IgD-negative memory B cell (primary cell): ENCODE data around the gene FAM174C. TPM values are rescaled to one million over a fixed set of nuclear protein-coding genes. Genes with fewer than 3 reads are reported as not detected.

Experiments
- H3K27ac Mint-ChIP-seq, 3 donors: one replicate each; pipeline ENCODE4 v1.8.0; 2020 to 2022; ENCODE audit warnings: mild to moderate bottlenecking in 3 of 3, mixed read lengths in 3 of 3, moderate library complexity in 1 of 3
- H3K27me3 Mint-ChIP-seq: one replicate; pipeline ENCODE4 v1.8.0; 2021; ENCODE audit warnings: mixed read lengths
- H3K36me3 Mint-ChIP-seq: one replicate; pipeline ENCODE4 v1.8.0; 2020; ENCODE audit warnings: mild to moderate bottlenecking, mixed read lengths
- H3K4me1 Mint-ChIP-seq, 3 donors: one replicate each; pipeline ENCODE4 v1.8.0; 2020 to 2022; ENCODE audit warnings: mixed read lengths in 3 of 3, mild to moderate bottlenecking in 1 of 3
- H3K4me3 Mint-ChIP-seq, 4 donors: one replicate each; pipeline ENCODE4 v1.8.0; 2020 to 2022; ENCODE audit warnings: mild to moderate bottlenecking in 4 of 4, mixed read lengths in 4 of 4, moderate library complexity in 3 of 4
- H3K9me3 Mint-ChIP-seq, 3 donors: one replicate each; pipeline ENCODE4 v1.8.0; 2020 to 2021; ENCODE audit warnings: mixed read lengths in 3 of 3, mild to moderate bottlenecking in 1 of 3
- polyA plus RNA-seq: library from polyadenylated mRNA; unstranded; fragments of 300-500 nt; fragmentation: Illumina TruSeq; gene quantifications from one replicate; pipeline ENCODE4 v1.2.3, GENCODE V29; 2021

Gene FAM174C
- polyA plus RNA-seq, 1 donor from 2014 or later = 115 TPM

DNA sequence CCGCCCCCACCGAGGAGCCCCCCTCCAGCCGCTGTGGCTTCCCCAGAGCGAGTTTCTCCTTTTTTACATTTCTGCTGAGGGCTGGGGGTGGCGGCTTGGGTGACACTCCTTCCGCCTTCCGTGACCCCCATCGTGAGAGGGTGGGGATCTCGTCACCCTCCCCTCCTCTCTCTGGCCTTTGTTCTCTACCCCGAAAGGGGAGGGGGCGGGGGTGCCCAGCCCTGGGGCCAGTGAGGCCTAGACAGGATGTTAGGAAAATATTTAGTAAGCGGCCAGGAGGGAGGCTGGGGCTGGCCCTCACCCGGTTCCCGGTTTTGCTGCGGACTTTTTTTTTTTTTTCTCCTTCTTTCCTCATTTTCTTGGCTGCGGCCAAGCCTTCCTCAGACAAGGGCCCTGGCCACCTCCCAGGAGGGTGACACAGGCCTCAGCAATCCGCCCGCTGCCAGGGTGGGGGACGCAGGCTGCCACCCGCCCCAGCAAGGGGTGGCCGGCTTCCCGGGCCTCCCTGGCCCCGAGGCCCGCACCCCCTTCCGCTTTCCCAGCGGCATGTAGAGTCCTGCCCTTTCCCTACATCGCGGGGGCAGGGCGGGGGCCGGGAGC, 23.0 kb upstream of the FAM174C start:
- Mint-ChIP-seq H3K27ac (peak overlapping the region; percentile 78 to 99 (median 96)), H3K9me3 (no peaks in the 10 kb centered on the region), H3K4me3 (peak overlapping the region; percentile 86 to 96 (median 94)), H3K27me3 (no peaks in the 10 kb centered on the region), H3K4me1 (peaks cover 4 to 5% (median 4%) of the 10 kb centered on the region in 3 donors), H3K36me3 (peaks cover 1% of the 10 kb centered on the region)

- Mint-ChIP-seq H3K4me3 (peak overlapping the region; percentile 65 to 94 (median 79)), H3K27ac (peak overlapping the region in 2 of 3 donors; percentile 96 to 99), H3K4me1 (peaks cover 9 to 11% (median 9%) of the 10 kb centered on the region in 3 donors), H3K9me3 (no peaks in the 10 kb centered on the region), H3K27me3 (no peaks in the 10 kb centered on the region), H3K36me3 (peaks cover 4% of the 10 kb centered on the region)
Observed at GRCh38 chr19:1252821-1253513, 22.4 kb upstream of the FAM174C start.

GRCh38 chr19:1253514-1254080, 21.7 kb upstream of the FAM174C start:
- peaks cover 4% of the 10 kb centered on the region for H3K36me3 Mint-ChIP-seq
- H3K4me3 Mint-ChIP-seq = peak overlapping the region; percentile 67 to 94 (median 84)
- no peaks in the 10 kb centered on the region for H3K9me3 Mint-ChIP-seq
- H3K27me3 Mint-ChIP-seq = no peaks in the 10 kb centered on the region
- H3K4me1 Mint-ChIP-seq = peaks cover 10 to 18% (median 14%) of the 10 kb centered on the region in 3 donors
- peak overlapping the region in 2 of 3 donors; percentile 96 to 99 for H3K27ac Mint-ChIP-seq

GRCh38 chr19:1254081-1254527, 21.2 kb upstream of the FAM174C start:
- no peaks in the 10 kb centered on the region for H3K27me3 Mint-ChIP-seq
- H3K4me1 Mint-ChIP-seq = peaks cover 12 to 23% (median 16%) of the 10 kb centered on the region in 3 donors
- H3K4me3 Mint-ChIP-seq = peak overlapping the region in 1 of 4 donors; percentile 80
- peak overlapping the region in 1 of 3 donors; percentile 99 for H3K27ac Mint-ChIP-seq
- peaks cover 4% of the 10 kb centered on the region for H3K36me3 Mint-ChIP-seq
- H3K9me3 Mint-ChIP-seq = no peaks in the 10 kb centered on the region

DNA sequence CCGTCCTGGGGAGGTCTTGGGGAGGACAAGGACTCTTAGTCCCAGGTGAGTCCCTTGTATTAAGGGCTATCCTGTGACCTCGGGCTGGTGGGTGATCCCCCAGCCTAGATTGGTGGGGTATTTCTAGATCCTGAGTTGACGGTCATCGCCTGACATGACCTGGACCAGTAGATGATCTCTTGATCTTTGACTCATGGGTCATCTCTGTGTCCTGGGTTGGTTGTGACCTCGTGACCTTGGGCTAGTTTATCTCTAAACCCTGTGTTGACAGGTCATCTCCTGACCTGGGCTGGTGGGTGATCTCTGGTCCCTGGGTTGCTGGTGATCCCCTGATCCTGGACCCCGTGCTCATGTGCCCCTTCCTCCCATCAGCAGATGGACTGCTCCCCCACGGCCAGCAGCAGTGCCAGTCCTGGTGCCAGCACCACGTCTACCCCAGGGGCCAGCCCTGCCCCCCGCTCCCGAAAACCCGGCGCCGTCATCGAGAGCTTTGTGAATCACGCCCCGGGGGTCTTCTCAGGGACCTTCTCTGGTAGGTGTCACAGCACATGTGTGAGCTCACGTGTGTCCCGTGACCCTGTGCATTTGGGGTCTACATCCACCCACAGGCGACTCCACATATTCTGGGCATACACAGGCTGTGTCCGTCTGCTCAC, 20.7 kb upstream of the FAM174C start:
- H3K36me3 Mint-ChIP-seq = peaks cover 4% of the 10 kb centered on the region
- H3K4me3 Mint-ChIP-seq = peak overlapping the region in 2 of 4 donors; percentile 51 to 80
- peaks cover 13 to 23% (median 16%) of the 10 kb centered on the region in 3 donors for H3K4me1 Mint-ChIP-seq
- peak overlapping the region in 2 of 3 donors; percentile 10 to 93 for H3K27ac Mint-ChIP-seq
- H3K9me3 Mint-ChIP-seq = no peaks in the 10 kb centered on the region
- H3K27me3 Mint-ChIP-seq = no peaks in the 10 kb centered on the region

DNA sequence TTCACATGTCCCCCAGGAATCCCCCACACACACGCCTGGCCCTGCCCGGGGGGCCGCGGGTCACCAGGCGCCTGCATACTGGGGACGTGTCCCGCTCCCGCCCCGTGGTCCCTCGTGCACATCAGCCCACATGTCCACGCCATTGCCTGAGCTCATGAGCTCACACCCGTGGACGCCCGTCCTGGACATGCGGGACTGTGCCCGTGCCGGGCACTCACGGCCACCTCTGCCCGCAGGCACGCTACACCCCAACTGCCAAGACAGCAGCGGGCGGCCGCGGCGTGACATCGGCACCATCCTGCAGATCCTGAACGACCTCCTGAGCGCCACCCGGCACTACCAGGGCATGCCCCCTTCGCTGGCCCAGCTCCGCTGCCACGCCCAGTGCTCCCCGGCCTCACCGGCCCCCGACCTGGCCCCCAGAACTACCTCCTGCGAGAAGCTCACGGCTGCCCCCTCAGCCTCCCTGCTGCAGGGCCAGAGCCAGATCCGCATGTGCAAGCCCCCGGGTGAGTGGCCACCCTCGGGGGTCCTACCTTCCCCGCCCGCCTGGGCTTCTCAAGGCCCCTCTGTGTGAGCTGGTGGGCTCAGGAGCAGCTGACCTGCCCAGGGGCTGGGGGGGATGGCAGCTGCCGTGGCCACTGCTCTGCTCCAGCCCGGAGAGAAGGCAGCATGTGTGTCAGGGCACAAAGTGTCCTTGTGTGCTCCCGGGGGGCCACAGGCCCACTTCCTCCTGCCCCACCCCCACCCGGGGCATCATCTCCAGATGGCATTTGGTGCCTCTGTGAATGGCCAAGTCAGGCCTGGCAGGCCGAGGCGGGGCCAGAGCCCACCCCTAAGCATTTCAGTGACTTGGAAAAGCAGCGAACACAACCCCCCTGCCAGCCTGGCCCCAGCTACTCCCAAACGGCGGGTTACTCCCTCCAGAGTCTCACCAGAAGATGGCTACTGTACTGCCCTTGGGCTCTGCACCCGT, 19.9 kb upstream of the FAM174C start:
- peak overlapping the region in 2 of 4 donors; percentile 32 to 67 for H3K4me3 Mint-ChIP-seq
- H3K27ac Mint-ChIP-seq = peak overlapping the region in 2 of 3 donors; percentile 23 to 93
- H3K27me3 Mint-ChIP-seq = no peaks in the 10 kb centered on the region
- peaks cover 17 to 25% (median 19%) of the 10 kb centered on the region in 3 donors for H3K4me1 Mint-ChIP-seq
- H3K36me3 Mint-ChIP-seq = peaks cover 4% of the 10 kb centered on the region
- no peaks in the 10 kb centered on the region for H3K9me3 Mint-ChIP-seq

DNA sequence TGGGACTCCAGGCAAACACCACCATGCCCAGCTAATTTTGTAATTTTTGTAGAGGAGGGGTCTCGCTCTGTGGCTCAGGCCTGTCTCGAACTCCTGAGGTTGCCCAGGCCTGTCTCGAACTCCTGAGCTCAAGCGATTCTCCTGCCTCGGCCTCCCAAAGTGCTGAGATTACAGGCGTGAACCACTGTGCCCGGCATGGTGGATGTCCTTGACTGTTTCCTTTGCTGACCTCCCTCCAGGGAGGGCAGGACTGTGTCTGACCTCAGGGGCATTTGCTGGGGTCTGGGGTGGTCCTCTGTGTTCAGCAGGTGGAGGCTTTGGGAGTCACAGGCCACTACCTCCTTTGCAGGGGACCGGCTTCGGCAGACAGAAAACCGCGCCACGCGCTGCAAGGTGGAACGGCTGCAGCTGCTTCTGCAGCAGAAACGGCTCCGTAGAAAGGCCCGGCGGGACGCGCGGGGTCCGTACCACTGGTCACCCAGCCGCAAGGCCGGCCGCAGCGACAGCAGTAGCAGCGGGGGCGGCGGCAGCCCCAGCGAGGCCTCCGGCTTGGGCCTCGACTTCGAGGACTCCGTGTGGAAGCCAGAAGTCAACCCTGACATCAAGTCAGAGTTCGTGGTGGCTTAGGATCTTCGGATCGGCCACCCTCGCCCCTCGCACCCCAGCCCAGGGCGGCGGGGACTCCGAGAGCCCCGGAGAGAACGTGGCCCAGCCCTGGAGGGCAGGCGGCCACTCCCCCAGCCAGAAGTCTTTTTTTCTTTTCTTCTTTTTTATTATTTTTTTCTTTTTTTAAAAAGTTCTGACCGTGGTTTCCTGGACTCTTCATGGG, 18.5 kb upstream of the FAM174C start:
- Mint-ChIP-seq H3K4me3 (peak overlapping the region; percentile 41 to 92 (median 60)), H3K4me1 (peaks cover 20 to 27% (median 26%) of the 10 kb centered on the region in 3 donors), H3K27ac (peak overlapping the region in 2 of 3 donors; percentile 71 to 95), H3K27me3 (no peaks in the 10 kb centered on the region), H3K36me3 (peaks cover 4% of the 10 kb centered on the region), H3K9me3 (no peaks in the 10 kb centered on the region)

- peak overlapping the region; percentile 71 to 93 (median 85) for H3K4me3 Mint-ChIP-seq
- H3K9me3 Mint-ChIP-seq = no peaks in the 10 kb centered on the region
- H3K36me3 Mint-ChIP-seq = peaks cover 4% of the 10 kb centered on the region
- H3K27me3 Mint-ChIP-seq = no peaks in the 10 kb centered on the region
- H3K4me1 Mint-ChIP-seq = peaks cover 21 to 29% (median 27%) of the 10 kb centered on the region in 3 donors
- peak overlapping the region; percentile 95 to 100 (median 98) for H3K27ac Mint-ChIP-seq
Observed at GRCh38 chr19:1257475-1258162, 17.7 kb upstream of the FAM174C start.

GRCh38 chr19:1258163-1258492, 17.2 kb upstream of the FAM174C start:
- Mint-ChIP-seq H3K36me3 (peaks cover 4% of the 10 kb centered on the region), H3K4me1 (peaks cover 24 to 30% (median 29%) of the 10 kb centered on the region in 3 donors), H3K4me3 (peak overlapping the region; percentile 71 to 93 (median 85)), H3K27me3 (no peaks in the 10 kb centered on the region), H3K27ac (peak overlapping the region; percentile 95 to 100 (median 98)), H3K9me3 (no peaks in the 10 kb centered on the region)

- H3K4me1 Mint-ChIP-seq = peaks cover 27 to 35% (median 28%) of the 10 kb centered on the region in 3 donors
- H3K27ac Mint-ChIP-seq = peak overlapping the region; percentile 95 to 100 (median 98)
- H3K4me3 Mint-ChIP-seq = peak overlapping the region; percentile 78 to 93 (median 88)
- peaks cover 4% of the 10 kb centered on the region for H3K36me3 Mint-ChIP-seq
- H3K27me3 Mint-ChIP-seq = peaks cover 1% of the 10 kb centered on the region
- no peaks in the 10 kb centered on the region for H3K9me3 Mint-ChIP-seq
Observed at GRCh38 chr19:1258707-1259205, 16.6 kb upstream of the FAM174C start.

- Mint-ChIP-seq H3K27me3 (peaks cover 1% of the 10 kb centered on the region), H3K4me1 (peaks cover 28 to 35% (median 30%) of the 10 kb centered on the region in 3 donors), H3K36me3 (peaks cover 4% of the 10 kb centered on the region)
Observed at GRCh38 chr19:1259206-1259875, 16.0 kb upstream of the FAM174C start.

More at GRCh38 chr19:1259206-1259875, 16.0 kb upstream of the FAM174C start:
- no peaks in the 10 kb centered on the region for H3K9me3 Mint-ChIP-seq
- peak overlapping the region; percentile 95 to 100 (median 98) for H3K27ac Mint-ChIP-seq
- H3K4me3 Mint-ChIP-seq = peak overlapping the region; percentile 78 to 93 (median 88)
